ENCODE results near the gene RRN3. TPM values are rescaled to one million over a fixed set of nuclear protein-coding genes. Genes with fewer than 3 reads are reported as not detected.
A peak's percentile ranks its signal among the peaks of the same experiment; 100 is the strongest.
"Not testable (repeated sequence)": the region's sequence is repeated elsewhere in the genome, so short reads cannot be mapped to it uniquely, and the experiment has no call there.

The RRN3 gene, protein sequence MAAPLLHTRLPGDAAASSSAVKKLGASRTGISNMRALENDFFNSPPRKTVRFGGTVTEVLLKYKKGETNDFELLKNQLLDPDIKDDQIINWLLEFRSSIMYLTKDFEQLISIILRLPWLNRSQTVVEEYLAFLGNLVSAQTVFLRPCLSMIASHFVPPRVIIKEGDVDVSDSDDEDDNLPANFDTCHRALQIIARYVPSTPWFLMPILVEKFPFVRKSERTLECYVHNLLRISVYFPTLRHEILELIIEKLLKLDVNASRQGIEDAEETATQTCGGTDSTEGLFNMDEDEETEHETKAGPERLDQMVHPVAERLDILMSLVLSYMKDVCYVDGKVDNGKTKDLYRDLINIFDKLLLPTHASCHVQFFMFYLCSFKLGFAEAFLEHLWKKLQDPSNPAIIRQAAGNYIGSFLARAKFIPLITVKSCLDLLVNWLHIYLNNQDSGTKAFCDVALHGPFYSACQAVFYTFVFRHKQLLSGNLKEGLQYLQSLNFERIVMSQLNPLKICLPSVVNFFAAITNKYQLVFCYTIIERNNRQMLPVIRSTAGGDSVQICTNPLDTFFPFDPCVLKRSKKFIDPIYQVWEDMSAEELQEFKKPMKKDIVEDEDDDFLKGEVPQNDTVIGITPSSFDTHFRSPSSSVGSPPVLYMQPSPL
- total RNA-seq: 67.5 and 85.2 TPM in 2 replicates
- 29.1 TPM for polyA plus RNA-seq (2012)

DNA sequence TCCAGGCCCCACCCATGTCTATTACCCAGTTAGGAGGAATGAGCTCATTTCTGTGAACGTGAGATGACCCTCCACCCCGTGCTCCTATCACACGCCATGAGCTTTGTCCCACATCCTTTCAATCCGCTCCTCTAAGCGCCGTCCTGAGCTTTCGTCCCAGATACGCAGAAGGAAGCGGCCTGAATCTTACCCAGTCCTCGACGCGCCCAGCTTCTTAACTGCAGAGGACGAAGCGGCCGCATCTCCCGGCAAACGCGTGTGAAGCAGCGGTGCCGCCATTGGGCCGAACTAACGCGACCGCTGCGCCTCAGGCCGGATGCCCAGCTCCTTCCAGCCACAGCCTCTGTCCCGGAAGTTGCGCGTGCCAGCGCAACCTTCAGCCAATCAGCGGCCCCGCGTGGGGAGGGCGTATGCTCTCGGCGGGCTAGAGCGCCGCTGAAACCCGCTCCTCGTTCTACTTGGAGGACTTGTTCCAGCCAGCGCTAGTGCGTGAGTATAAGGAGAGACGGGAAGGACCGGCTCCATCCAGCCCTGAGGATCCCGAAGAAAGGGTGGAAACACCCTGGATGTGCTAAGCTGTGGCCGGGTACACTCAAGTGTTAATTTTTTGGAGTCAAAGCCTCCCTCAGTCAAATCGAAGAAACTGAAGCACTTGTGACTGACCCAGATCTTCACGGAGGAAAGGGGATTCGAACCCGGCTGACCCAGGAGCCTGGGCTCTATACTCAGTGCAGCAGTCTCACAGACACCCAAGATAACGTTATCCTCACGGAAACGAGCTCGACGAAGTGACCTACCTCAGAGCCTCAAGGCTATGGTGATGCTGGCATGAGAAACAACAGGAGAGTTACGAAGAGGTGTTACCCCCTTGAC lies at the start of gene RRN3:
Gene RRN3 (minus strand): TSS at position 318 of the 873 bp plus-strand sequence. CDS start 39 bp downstream, at position 279.
- peak; percentile 95 for DNase-seq (ENCODE audit: low read depth)

DNA sequence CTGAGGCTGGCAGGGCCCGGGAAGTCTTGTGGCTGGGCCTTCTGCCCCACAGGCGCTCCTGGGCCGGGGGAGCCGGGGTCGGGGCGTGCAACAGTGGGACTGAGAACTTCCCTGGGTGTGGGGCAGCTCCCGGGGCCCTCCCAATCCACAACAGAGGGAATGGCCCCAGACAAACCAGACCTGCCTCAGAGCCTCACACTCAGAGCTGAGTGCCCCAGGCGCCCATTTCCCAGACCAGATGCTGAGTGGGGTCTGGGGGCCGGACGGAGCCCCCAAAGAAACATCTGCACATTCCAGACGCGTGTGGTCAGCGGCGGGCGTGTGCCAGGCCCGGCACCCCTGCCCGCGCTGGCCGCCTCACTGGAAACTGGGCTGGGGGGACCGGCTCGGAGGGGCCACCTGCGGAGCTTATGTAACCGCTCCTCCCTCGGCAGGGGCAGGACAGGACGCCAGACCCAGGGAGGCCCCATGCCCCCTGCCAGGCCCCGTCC lies 49.6 kb upstream of the RRN3 start:
- not testable (repeated sequence) for DNase-seq (ENCODE audit: low read depth)

DNA sequence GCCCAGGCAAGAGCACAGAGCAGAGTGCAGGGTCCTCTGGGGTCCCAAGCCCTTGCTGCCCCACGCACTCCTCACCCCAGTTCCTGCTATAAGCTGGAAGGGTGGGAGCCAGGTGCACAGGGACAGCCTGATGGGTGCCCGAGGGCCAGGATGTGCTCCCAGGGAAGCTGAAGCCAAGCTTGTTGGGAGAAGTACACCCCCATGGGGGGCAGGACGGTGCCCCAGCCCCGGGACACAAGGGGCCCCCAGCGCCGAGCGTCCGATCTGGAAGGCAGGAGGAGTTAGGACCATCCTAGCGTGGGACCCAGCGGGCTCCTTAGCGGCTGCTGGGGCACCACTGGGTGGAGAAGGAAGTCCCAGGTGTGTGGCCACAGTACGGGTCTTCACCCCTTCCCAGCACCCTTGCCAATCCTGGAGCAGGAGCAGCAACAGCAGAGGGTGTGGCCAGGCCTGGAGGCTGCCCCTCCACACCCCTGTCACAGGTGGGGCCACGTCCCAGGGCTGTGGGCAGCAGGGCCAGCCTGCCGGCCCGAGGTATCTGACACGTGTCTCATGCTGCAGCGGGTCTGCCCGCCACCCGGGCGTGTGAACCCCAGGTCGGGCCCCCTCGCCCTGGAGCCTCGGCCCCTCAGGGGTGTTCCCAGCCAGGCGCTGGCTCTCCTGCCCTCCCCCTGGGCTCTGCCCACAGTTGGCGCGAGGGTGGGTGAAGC lies 49.0 kb upstream of the RRN3 start:
- not testable (repeated sequence) for DNase-seq (ENCODE audit: low read depth)

DNA sequence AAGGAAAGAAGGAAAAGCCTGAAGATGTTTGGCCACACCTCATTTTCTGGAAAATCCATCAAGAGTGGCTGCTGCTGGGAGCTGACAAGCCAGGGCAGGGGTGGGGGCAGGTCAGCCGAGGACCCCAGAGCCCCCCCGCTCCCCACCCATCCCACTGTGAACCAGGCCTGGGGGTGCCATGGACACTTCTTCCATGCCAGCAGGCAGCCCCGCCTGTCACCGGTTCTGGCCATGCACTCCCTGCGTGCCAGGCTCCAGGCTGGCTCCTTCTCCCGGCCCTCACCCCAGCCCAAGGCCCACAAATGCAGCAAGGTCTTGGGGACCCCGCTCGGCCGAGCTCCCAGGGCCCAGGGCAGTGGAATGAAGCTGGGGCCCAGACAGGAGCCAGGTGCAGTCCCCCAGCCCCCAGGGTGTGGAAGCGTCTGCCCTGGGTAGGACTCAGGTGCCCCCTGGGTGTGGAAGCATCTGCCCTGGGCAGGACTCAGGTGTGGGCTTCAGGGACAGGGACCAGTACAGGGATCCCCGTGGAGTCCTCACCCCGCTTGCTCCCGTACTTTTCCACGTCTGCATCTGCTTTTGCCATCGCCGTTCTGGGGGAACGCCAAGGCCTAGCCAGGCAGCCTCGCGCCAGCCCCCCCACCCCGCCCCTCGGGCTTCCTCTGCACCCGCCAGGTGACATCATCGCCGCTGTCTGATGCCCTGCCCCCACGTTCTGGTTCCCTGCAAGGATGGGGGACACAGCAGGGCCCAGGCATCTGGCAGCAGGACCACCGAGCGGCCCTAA lies 48.2 kb upstream of the RRN3 start:
- DNase-seq (ENCODE audit: low read depth): not testable (repeated sequence)

DNA sequence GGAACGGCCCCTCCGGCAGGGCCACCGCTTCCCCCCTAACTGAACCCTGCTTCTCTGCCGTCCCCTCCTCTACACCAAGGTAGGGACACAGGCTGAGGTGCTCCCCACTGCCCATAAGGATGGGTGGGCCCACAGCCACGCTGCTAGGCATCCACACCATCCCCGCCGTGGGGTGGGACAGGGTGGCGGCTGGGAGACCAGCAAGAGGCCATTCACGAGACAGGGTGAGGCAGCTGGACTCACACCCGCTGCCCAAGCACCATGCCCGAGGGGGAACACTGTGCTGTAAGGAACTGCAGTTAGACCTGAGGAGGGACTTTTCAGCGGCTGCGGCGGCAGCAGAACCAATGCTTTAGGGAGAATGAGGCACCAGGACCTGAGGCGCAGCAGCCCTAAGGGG lies 47.5 kb upstream of the RRN3 start:
- DNase-seq (ENCODE audit: low read depth): no peak

DNA sequence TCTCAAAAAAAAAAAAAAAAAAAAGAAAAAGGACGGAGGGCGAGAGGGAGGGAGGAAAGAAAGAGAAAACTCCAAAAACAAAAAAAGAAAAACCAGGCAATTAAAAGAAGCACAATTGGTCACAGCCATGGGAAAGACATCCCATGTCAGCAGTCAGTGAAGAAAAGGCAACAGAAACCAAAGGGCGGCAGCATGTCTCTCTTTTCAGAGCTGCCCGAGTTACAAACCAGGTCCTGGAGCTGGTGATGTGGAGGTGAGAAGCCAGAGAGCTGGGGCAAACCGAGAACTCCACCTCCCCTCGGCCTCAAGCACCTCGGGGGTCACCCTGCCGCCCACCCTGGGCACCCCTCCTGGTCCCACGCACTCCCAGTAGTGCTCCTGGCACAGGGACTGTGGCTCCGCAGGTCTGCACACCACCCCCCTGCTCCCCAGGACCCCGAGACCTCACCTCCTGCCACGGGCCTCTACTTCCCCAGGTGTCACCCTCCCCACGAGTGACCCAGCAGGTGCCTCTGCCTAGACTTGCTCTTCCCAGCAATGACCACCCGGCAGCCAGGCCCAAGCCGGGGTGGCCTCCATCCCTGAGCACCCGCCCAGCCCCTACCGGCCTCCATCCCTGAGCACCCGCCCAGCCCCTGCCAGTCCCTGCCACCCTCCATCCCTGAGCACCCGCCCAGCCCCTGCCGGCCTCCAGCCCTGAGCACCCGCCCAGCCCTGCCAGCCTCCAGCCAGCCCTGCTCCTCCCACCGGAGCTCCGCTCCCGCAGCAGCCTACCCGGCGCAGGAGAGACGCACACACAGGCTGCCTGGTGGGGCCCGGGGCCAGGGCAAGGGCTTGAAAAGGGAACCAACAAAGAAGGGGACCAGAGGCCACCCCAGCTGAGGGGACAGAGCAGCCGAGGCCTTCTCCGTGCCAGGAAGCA lies 46.6 kb upstream of the RRN3 start:
- DNase-seq (ENCODE audit: low read depth): not testable (repeated sequence)

DNA sequence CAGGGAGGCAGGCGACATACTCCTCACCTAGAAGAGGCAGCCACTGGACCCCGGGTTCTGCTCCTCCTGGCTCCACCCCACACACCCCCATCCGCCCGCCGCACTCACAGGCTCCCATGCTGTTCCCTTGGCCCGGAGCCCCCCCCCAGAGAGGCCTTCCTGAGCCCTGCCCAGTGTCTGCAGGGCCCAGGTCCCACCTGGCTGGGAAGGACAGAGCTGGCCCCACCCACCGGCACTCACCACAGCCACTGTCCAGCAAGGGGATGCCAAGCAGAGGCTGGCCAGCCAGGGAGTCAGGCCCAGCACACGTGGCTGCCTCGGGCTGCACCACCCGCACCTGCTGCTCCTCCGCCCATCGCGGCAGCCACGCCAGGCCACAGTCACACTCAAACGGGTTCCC lies 43.4 kb upstream of the RRN3 start:
- DNase-seq (ENCODE audit: low read depth): not testable (repeated sequence)

DNA sequence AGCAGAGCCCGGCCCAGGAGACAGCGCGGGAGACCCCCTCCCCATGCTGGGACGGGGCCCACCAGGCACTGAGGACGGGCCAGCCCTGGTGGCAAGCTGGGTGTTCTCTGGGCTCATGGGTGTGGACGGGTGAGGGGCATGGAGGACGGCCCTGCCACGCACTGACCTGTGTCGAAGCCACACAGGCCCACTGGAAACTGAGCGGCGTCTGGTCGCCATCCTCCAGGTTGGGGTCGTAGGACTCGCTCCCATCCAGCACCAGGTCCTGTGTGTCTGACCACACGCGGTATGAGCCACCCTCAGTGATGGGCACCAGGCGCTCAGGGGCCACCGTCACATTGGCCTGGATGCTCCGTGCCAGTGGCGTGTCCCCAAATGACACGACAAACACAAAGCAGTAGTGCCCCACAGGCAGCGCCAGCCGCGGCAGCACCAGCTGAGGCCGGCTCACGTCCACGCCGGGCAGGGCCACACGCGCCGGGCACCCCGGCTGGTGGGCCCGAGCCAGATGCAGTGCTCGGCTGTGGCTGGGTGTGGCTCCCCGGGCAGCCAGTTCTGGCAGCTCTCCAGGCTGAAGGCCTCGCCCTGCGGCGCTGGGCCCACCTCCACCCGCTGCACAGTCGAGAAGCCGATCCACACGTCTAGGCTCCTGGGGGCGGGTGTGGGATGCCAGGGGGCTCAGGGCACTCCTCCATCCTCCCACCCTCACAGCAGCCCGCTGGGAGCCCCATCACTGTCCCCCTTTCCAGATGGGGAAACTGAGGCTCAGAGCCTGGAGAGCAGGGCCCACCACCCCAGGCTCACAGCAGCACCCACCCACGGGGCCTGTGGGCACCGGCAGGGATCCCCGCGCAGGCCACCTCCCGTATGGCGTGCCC lies 41.6 kb upstream of the RRN3 start:
- DNase-seq (ENCODE audit: low read depth): not testable (repeated sequence)

DNA sequence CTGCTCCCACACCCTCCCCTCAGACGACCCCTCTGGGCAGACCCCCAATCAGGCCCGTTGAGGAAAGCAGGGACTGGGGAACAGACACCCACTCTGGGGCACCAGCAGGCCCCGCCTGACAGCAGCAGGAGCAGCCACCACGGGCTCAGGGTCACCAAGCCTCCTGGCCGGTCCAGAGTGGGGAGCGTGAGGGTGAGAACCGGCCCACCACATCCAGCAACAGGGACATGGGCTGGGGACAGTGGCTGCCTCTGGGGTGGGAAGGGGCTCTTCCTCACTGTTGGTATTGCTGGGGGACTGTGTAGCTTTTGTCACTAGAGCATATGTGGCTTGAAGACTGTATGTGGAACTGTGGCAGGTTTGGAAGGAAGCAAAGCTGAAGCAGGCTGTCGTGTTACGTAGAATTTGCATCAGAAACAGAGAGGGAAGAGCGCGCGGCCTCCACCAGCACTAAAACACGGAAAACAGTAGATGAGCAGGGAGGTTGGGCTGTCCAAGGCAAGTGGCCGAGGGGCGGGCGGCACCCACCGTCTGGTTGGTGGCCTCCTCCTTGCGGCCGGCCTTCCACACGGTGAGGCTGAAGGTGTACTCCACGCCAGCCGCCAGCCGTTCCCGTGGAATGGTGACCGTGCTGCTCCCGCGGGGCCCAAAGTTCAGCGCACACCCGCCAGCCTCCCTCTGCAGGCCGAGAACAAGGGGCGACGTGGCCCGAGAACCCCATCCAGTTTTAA lies 40.8 kb upstream of the RRN3 start:
- DNase-seq (ENCODE audit: low read depth): not testable (repeated sequence)

DNA sequence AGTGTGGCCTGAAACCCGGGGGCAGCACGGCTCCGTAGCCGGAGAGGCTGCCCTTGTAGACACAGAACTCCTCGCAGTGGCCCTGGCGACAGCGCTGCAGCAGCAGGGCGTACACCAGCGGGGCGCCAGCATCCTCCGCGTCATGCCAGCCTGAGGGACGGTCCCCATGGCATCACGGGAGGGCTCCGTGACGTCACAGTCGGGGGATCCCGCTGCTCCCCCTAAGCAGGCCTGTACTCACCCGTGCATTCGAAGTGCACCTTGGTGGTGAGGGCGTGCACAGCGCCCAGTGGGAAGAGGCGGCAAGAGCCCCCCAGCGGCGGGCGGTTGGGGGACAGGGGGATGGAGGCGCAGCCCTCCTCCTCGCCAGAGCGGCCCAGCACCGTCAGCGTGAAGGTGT lies 39.5 kb upstream of the RRN3 start:
- not testable (repeated sequence) for DNase-seq (ENCODE audit: low read depth)

DNA sequence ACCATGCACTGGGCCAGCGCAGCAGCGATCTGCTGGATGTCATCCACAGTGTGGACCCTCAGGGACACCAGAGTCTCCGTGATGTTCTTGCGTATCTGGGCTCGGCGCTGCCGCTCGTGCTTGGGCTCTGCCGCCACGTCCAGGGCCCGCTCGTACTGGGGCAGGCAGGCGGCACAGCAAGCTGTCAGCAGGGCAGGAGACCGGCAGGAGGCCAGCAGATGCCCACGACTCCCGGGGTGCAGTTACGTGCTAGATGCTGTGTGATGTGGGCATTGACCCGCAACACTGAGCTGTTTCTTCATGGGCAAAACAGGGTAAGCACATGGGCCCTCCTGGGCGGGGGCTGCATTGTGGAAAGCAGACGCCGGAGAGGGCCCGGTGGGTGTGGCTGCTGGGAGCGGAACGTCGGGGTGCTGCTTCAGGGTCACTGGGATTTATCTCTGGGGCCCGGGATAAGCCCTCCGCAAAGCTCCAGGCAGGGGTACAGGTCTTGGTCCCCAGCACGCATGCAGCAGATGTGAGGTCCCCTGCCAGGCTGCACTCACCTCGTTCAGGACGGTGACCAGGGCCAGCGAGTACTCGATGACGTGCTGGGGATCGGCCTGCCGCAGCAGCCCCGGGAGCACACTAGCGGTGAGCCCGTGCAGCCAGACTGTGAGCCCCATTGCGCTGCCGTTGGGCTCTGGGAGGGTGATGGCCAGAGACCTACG lies 38.8 kb upstream of the RRN3 start:
- DNase-seq (ENCODE audit: low read depth): not testable (repeated sequence)

DNA sequence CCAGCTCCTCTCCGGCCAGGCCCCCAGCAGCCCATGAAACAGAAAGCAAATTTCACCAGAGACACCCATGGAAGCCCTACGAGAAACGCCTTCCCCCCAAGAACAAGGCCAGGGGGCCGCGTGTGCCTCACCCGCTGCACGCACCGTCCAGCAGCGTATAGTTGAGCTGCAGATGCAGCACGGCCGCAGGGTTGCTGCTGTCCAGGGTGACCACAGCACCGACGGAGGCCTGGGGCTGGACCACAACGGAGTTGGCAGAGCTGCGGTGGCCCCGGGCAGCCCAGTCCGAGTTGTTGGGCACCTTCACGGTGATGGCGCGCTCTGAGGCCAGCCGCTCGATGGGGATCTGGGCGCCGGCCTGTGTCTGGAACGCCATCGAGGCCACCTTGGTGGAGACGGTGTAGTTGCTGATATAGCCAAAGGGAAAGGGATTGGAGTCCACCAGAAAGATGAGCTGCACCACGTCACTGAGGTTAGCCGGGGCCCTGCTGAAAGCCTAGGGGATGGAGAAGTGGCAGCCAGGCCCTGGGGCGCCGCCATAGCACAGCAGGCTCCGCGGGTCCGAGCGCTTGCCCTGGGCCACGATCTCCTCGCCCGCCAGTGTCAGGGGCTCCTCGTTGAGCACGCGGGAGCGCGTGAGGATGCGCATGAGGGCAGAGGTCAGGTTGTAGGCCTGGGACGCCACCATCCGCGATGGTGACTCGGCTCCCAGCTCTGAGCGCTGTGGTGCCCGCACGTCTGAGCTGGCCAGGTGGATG lies 37.0 kb upstream of the RRN3 start:
- not testable (repeated sequence) for DNase-seq (ENCODE audit: low read depth)

DNA sequence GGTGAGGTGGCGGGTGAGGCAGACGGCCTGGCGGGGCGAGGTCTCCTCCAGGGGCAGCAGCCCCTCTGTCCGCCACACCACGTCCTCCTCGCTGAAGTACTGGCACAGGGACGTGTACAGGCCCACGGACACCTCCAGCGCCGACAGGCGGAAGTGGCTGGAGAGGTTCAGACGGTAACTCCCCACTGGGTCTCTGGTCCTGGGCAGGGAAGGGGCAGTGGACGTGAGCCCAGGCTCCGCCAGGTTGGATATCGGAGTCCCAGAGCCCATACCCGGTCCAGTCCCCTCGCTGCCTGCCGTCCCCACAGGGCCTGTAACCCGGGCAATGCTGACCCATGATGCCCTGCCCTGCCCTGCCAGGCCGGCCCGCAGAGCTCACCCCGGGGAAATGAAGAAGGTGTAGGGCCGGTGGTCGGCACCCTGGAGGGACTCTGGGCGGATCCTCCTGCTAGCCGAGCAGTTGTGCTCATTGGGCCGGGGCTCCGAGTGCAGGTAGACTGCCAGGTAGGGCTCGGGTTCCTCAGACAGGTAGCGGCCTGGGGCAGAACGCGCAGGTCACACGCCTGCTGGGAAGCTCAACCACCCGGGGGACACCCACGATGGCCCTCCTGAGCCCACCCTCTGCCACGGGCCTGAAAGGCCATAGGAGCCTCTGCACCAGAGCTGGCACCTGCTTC lies 36.3 kb upstream of the RRN3 start:
- DNase-seq (ENCODE audit: low read depth): not testable (repeated sequence)

DNA sequence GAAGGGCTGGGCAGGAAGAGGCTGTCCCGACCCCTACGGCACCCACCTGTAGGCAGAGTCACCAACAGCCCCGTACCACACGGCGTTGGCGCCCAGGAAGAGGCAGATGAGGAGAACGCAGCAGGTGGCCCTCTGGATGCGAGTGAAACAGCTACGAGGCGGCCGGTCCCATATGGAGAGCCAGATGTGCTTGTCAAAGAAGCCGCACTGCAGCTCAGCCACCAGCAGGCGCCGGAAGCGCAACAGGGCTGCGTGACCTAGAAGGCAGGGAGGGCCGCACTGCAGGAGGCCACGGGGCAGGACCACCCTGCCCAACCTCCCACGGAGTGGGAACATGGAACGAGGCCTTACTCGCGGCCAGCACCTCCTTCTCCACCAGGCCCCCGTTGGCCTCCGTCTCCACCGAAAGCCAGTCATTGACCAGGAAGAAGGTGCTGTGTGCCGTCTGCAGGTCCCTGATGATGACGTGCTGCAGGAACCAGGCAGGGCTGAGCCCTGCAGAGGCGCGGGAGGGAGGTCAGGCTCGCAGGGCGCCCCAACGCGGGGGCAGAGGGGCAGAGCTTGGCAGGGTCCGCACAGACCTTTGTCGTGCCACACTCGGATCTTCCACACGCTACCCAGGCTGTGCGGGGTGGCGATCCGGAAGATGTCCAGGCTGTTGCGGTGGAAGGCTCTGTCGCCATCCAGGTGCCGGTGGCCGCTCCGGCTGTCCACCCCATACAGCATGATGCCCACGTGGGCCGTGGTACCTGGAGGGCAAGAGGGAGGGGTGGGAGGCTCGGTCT lies 33.8 kb upstream of the RRN3 start:
- DNase-seq (ENCODE audit: low read depth): not testable (repeated sequence)
